HepG2 (cell line): ENCODE results near the gene CIB2.

ENCODE experiments used
- NR2C2 ChIP-seq: sonication (generic); formaldehyde crosslinking; IDR thresholded peaks from 2 replicates; pipeline ENCODE4 v1.4.0; 2020; ENCODE audit warnings: missing genetic modification reagents, mild to moderate bottlenecking, moderate library complexity, borderline replicate concordance
- TF ChIP-seq, protein P1 (sequence below): sonication (generic); formaldehyde crosslinking; IDR thresholded peaks from 2 replicates; pipeline ENCODE4 v1.5.0; 2020; ENCODE audit warnings: mild to moderate bottlenecking, missing genetic modification reagents, moderate library complexity

DNA sequence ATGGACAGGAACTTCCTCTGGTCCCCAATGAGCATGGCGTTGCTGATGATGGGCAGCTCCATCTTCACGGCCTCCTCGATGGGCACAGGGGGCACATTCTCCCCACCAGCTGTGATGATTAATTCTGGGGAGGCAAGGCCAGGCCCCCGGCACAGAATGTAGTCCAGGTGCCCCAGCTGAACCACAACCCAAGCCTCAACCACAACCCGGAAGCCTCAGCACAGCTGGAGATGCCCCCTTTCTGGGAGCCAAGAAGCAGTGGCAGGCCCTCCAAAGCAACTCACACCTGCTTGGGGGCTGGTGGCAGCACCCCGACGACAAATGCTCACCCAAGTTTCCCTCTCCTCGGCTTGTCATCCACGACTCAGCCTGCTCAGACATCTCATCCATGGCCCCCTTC is 43.2 kb upstream of the CIB2 start:
- TF ChIP-seq NR2C2 = no peak
- TF ChIP-seq, protein P1, sequence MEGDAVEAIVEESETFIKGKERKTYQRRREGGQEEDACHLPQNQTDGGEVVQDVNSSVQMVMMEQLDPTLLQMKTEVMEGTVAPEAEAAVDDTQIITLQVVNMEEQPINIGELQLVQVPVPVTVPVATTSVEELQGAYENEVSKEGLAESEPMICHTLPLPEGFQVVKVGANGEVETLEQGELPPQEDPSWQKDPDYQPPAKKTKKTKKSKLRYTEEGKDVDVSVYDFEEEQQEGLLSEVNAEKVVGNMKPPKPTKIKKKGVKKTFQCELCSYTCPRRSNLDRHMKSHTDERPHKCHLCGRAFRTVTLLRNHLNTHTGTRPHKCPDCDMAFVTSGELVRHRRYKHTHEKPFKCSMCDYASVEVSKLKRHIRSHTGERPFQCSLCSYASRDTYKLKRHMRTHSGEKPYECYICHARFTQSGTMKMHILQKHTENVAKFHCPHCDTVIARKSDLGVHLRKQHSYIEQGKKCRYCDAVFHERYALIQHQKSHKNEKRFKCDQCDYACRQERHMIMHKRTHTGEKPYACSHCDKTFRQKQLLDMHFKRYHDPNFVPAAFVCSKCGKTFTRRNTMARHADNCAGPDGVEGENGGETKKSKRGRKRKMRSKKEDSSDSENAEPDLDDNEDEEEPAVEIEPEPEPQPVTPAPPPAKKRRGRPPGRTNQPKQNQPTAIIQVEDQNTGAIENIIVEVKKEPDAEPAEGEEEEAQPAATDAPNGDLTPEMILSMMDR (CRISPR knock-in tag) = no peak
